Calu3 (cell line): ENCODE data around the gene HYAL3. TPM values are rescaled to one million over a fixed set of nuclear protein-coding genes. Genes with fewer than 3 reads are reported as not detected.

Source experiments
- BruUV-seq: library from RNA; stranded (reverse); fragments of 400-500 nt; replicated peaks from 2 replicates; lab custom pipeline; 2021; lab: Mats Ljungman, UMichigan
- CTCF ChIA-PET: fragments of 300-600 bp; sonication (Branson Sonifier 250); formaldehyde crosslinking; loops from one replicate; lab custom pipeline; 2022; ENCODE audit warnings: antibody characterized with exemption; lab: Charles Lee
- DNase-seq: peaks from one replicate; pipeline ENCODE4 v3.0.0; 2022
- H3K27ac Mint-ChIP-seq: one replicate; pipeline ENCODE4 v1.8.0; 2022; ENCODE audit warnings: mixed read lengths; ENCODE audit not compliant: unreplicated experiment
- H3K27me3 Mint-ChIP-seq: one replicate; pipeline ENCODE4 v1.8.0; 2022; ENCODE audit warnings: mixed read lengths; ENCODE audit not compliant: unreplicated experiment
- H3K36me3 Mint-ChIP-seq: one replicate; pipeline ENCODE4 v1.8.0; 2022; ENCODE audit warnings: mild to moderate bottlenecking, moderate library complexity, mixed read lengths; ENCODE audit not compliant: insufficient read depth, unreplicated experiment
- H3K4me1 Mint-ChIP-seq: one replicate; pipeline ENCODE4 v1.8.0; 2022; ENCODE audit warnings: mild to moderate bottlenecking, low read depth, mixed read lengths; ENCODE audit not compliant: unreplicated experiment
- H3K4me3 Mint-ChIP-seq: one replicate; pipeline ENCODE4 v1.8.0; 2022; ENCODE audit warnings: mild to moderate bottlenecking, low read depth, moderate library complexity, mixed read lengths; ENCODE audit not compliant: unreplicated experiment
- H3K9me3 Mint-ChIP-seq: one replicate; pipeline ENCODE4 v1.8.0; 2022; ENCODE audit warnings: low read depth, mixed read lengths; ENCODE audit not compliant: unreplicated experiment
- intact Hi-C: fragments of 100-400 bp; cut with micrococcal nuclease; formaldehyde crosslinking; loops from one replicate; pipeline ENCODE4 v1.10.0; 2022; ENCODE audit not compliant: unreplicated experiment
- total RNA-seq: library from RNA; stranded (reverse); gene quantifications from 2 replicates; pipeline ENCODE4 v1.2.3, GENCODE V29; 2022
- TF ChIP-seq, protein P1 (sequence below): fragments of 200-600 bp; IDR thresholded peaks from one replicate; pipeline ENCODE4 v1.8.0; 2022; ENCODE audit warnings: antibody characterized with exemption; ENCODE audit not compliant: unreplicated experiment

HYAL3 gene
- total RNA-seq, 1 experiment from 2014 or later: 5.5 TPM

DNA sequence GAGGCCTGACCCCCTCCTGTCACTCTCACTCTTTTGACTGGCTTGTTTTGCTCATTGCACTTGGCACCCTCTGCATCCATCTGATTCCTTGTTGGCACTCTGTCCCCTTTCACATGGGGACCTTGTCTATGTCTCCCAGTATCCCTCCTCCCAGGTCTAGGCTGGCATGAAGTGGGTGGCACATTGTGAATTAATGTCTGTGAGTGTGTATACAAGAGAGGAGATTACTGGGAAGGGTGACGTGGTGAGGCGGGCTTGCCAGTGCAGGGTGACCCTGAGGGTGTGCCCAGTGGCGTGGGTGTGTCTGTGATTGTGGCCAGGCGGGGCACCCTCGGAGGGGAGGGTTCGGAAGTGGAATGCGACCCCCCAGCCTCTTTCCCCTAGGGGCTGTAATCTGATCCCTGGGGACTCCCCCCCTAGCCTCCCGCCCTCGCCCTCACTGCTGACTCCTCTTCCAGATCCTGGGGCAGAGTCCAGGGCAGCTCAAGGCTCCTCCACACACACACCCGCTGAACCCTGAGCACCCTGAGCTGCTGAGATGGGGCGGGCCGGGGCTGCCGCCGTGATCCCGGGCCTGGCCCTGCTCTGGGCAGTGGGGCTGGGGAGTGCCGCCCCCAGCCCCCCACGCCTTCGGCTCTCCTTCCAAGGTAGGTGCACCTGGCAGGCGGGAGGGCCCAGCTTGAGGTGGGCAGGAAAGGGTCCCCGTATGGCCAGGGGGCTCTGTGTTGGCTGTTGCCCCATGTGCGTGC is 30.3 kb downstream of the HYAL3 start, which contains the start of gene SEMA3B:
Gene SEMA3B, plus strand, starts transcription at position 445 of the 749 bp plus-strand sequence. Its CDS starts 94 bp downstream, at position 539.
- peak within 1 kb of the TSS; percentile 63 for H3K4me3 Mint-ChIP-seq
- H3K9me3 Mint-ChIP-seq: no peaks in the 10 kb centered on the region
- BruUV-seq: no TSS peak
- H3K36me3 Mint-ChIP-seq: peaks cover 40% of the 10 kb centered on the region
- peak within 1 kb of the TSS; percentile 90 for H3K27ac Mint-ChIP-seq
- H3K4me1 Mint-ChIP-seq: peaks cover 72% of the 10 kb centered on the region
- DNase-seq: peak; percentile 89
- H3K27me3 Mint-ChIP-seq: no peaks in the 10 kb centered on the region
- CTCF ChIA-PET: interaction anchor here (0.6 to 2.2 kb wide), 10 partner anchors 9 to 77 kb away, joined by 3 to 8 read pairs (median 4); partner anchors contain the start of gene GNAI2
- TF ChIP-seq, protein P1, sequence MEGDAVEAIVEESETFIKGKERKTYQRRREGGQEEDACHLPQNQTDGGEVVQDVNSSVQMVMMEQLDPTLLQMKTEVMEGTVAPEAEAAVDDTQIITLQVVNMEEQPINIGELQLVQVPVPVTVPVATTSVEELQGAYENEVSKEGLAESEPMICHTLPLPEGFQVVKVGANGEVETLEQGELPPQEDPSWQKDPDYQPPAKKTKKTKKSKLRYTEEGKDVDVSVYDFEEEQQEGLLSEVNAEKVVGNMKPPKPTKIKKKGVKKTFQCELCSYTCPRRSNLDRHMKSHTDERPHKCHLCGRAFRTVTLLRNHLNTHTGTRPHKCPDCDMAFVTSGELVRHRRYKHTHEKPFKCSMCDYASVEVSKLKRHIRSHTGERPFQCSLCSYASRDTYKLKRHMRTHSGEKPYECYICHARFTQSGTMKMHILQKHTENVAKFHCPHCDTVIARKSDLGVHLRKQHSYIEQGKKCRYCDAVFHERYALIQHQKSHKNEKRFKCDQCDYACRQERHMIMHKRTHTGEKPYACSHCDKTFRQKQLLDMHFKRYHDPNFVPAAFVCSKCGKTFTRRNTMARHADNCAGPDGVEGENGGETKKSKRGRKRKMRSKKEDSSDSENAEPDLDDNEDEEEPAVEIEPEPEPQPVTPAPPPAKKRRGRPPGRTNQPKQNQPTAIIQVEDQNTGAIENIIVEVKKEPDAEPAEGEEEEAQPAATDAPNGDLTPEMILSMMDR: no peak
- intact Hi-C loops: no loop called here

DNA sequence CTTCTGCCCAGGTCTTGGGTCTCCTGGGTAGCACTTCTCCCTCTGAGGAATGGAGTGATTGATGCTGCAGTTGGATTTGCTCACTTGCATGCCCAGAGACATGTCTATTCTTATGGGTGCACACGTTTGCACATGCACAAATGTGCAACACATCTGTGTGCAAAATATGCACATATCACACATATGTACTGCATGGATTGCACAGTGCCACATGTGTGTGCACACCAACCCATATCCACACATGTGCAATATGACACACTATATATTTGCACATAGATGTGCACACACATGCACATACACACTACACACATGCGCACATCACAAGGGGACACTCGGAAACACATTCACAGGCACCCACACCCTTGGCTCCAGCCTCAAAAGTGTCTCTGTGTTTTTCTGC is 30.9 kb downstream of the HYAL3 start:
- no TSS peak for BruUV-seq
- Mint-ChIP-seq H3K4me3 (peak overlapping the region; percentile 63), H3K27me3 (no peaks in the 10 kb centered on the region), H3K9me3 (no peaks in the 10 kb centered on the region), H3K4me1 (peaks cover 75% of the 10 kb centered on the region), H3K36me3 (peaks cover 40% of the 10 kb centered on the region), H3K27ac (peak overlapping the region; percentile 90)
- intact Hi-C loops: no loop called here
- CTCF ChIA-PET: interaction anchor here (1.7 kb wide), 1 partner anchor 20 kb away, joined by 6 read pairs; no protein-coding TSS in a partner anchor
- TF ChIP-seq, protein P1: no peak
- no peak for DNase-seq

DNA sequence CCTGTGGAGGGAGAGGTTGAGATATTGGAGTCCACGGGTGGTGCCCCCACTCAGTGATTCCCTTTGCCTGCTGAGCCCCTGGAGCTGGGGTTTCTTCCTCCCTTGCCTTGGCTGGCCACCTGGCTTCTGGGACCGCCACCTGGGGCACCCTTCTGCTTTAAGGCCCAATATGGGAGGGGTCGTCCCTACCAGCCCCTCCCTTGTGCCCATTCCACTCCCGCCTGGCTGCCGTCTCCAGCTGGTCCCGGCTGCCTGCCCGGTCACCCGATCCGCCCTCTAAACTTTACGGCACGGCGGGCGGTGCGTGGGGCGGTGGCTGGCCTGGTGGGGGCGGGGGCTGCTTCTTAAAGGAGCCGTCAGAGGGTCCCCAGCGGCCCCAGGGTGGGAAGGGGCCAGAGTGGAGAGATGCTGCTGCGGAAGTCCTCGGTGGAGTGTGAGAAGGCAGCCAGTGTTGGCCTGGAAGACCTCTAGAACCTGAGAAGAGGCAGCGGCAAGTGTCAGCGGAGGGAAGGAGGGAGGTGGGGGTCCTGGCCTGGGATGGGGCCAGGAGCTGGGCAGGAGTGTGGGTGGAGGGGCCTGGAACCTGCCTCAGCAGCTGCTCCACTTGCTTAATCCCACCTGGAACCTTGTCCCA is 31.8 kb downstream of the HYAL3 start:
- TF ChIP-seq, protein P1: no peak
- Mint-ChIP-seq H3K4me3 (no peak overlapping the region), H3K9me3 (no peaks in the 10 kb centered on the region), H3K27ac (peak overlapping the region; percentile 44), H3K36me3 (peaks cover 40% of the 10 kb centered on the region), H3K27me3 (no peaks in the 10 kb centered on the region), H3K4me1 (peaks cover 75% of the 10 kb centered on the region)
- CTCF ChIA-PET: no interaction called here
- BruUV-seq: no TSS peak
- intact Hi-C loops: no loop called here
- no peak for DNase-seq

DNA sequence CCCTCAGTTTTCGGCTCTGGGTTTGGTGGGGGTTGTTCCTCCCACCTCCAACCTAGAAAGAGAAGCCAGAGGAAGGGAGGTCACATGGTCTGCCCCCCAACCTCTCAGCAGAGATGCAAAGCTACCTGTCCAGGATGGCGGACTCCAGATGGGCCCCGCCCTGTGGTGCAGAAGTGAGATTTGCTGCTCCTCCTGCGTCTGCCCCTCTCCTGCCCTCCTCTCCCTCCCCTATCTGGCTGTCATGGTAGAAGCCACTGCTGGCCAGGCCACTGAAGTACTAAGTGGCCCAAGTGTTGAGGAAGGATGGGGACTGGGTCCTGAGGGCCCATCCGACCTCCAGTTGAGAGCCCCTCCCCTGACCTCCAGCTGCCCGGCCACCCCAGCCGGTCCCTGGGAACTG is 32.4 kb downstream of the HYAL3 start:
- TSS peak; percentile 21 for BruUV-seq
- peaks cover 38% of the 10 kb centered on the region for H3K36me3 Mint-ChIP-seq
- no peak for DNase-seq
- no peak overlapping the region for H3K27ac Mint-ChIP-seq
- H3K27me3 Mint-ChIP-seq: no peaks in the 10 kb centered on the region
- intact Hi-C loops: no loop called here
- no peaks in the 10 kb centered on the region for H3K9me3 Mint-ChIP-seq
- H3K4me1 Mint-ChIP-seq: peaks cover 70% of the 10 kb centered on the region
- no peak overlapping the region for H3K4me3 Mint-ChIP-seq
- CTCF ChIA-PET: no interaction called here
- TF ChIP-seq, protein P1: no peak
